Activated T-cell treated with anti-CD3 and anti-CD28 coated beads, Interleukin-2, amount 50 U/mL, for 48 hours (primary cell): Measurements from ENCODE around the gene LYZL1.
"Not testable (repeated sequence)": the region's sequence is repeated elsewhere in the genome, so short reads cannot be mapped to it uniquely, and the experiment has no call there.

ENCODE experiments used
- DNase-seq, 2 experiments: peaks; one replicate each; pipeline ENCODE4 v3.0.0-alpha.2; 2020

LYZL1 gene

DNA sequence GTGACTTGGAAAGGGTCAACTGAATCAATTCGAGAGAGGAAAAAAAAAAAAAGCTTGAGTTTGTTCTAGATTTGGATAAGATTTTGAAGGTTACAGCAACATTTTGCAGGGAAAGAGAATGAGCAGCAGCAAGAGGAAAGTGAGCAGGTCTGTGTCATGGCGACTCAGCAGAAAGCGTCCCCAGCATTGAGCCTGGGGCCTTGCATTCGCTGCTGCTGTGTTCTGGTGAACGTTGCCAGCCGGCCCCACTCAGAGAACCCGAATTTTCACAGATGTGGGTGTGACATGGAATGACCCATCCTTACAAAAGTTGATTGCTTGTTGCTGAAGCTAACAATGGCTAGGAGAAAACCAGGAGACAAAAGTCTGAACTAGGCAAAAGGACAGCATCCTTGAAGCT, 21.6 kb downstream of the LYZL1 start:
- DNase-seq: not testable (repeated sequence)

DNA sequence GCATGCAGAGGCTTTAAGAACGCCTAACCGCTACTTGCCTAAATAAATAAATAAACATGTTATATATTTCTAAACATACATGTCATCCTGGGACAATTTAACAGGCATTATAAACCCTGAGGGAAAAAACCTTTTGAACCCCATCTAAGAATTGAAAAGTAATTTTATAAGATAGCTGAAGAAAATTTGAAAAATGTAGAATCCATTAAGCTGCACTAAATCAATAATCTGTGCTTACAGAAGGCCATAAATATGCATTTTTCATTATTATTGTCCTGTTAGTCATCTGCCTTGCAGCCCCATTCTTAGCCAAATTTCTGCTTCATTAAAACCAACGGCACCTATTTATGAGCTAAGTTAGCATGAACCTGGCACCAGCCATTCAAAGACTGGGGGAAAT, 24.2 kb downstream of the LYZL1 start:
- no peak for DNase-seq

DNA sequence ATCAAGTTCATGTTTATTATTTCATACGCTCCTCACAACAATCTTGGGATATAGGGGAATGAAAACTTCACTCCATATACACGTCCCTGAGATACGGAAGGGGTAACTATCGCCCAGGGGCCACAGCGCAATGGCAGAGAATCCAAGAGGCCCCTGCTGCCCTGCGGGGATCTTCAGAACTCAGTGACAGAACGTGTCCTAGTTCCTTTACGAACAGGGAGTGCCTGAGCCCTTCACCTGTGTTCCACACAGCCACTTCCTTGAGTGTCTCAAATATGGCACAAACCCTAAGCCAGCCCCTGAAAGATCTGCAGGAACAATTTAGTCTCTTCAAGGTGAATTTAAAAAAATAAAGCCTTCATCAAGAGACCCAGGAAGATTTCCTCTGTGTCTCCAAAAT, 25.9 kb downstream of the LYZL1 start:
- no peak for DNase-seq

DNA sequence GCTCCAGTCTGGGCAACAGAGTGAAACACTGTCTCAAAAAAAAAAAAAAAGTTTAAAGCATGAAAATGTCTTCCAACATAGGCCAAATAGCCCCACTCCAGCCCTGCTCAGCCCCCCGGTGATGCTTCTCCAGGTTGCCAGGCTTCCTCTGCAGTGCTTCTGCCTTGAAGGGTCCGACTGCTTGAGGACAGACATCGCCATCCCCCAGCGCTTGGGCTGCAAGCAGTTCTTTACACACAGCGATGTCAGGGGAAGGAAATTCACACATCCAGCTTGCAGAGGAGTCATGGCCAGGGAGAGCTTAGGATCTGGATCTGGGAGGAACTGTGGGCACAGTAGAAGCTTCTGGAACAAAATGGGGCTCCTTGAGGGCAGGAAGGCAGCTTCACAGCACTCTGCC, 26.9 kb downstream of the LYZL1 start:
- no peak for DNase-seq

DNA sequence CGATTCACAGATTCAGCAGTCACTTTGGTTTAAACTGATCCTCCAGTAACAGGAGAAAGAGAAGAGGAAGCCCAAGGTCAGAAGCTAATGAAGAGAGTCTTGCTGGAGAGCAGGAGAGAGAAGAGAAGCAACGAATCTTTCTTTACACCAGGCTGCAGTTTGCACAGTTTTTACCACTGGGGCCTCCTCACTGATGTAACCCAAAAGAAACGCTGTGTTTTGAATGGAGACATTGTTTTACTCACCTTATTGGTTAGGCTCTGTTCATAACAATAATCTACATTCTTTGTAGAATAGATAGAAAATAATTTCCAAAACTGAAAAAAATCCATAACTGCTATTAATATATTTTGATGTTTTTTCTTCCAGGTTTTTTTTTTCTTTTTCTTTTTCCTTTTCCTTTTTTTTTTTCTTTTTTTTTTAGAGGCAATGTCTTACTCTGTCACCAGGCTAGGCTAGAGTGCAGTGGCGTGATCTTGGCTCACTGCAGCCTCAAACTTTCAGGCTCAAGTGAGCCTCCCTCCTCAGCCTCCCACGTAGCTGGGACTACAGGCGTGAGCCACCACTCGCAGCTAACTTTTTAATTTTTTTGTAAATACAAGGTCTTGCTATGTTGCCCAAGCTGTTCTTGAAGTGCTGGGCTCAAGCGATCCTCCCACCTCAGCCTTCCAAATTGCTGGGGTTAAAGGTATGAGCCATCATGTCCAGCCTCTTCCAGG, 27.6 kb downstream of the LYZL1 start:
- no peak for DNase-seq

DNA sequence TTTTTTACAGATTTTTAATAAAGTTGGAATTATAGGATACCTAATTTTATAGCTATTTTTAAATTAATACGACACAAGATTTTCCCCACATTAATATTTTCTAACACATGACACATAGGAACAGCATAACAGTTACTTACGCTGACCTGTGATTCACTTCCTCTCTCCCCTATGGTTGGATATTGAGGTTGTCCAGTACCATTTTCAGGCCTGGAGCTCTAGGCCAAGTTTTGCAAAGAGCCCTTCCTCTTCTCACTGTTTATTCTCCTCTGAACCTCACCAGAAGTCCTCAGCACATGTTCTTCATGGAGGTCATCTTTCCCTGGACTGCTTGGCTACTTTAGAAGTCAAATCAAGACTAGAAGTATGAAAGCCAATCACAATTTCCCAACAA, 28.2 kb downstream of the LYZL1 start:
- no peak for DNase-seq

DNA sequence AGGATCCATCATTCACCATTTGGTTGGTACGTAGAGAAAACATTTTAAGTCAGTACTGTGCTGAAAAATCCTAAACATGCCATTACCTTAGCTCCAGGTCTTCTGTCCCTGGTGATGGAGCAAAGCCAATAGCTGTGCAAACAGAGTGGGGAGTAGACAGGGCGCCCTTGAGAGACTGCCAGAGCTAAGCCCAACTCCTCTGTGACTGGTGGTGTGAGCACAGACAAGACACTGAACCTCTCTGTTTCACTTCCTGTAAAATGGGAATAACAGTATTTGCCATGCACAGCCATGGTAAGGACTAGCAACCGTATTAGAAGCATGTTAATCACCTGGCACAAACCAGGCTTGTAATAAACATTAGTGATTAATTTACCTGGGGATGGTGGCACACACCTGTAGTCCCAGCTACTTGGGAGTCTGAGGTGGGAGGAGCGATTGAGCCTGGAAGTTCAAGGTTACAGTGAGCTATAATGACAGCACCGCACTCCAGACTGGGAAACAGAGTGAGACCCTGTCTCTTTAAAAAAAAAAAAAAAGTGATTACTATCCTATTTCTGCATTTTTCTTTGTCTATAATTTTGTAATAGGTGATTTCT, 28.7 kb downstream of the LYZL1 start:
- DNase-seq: no peak

DNA sequence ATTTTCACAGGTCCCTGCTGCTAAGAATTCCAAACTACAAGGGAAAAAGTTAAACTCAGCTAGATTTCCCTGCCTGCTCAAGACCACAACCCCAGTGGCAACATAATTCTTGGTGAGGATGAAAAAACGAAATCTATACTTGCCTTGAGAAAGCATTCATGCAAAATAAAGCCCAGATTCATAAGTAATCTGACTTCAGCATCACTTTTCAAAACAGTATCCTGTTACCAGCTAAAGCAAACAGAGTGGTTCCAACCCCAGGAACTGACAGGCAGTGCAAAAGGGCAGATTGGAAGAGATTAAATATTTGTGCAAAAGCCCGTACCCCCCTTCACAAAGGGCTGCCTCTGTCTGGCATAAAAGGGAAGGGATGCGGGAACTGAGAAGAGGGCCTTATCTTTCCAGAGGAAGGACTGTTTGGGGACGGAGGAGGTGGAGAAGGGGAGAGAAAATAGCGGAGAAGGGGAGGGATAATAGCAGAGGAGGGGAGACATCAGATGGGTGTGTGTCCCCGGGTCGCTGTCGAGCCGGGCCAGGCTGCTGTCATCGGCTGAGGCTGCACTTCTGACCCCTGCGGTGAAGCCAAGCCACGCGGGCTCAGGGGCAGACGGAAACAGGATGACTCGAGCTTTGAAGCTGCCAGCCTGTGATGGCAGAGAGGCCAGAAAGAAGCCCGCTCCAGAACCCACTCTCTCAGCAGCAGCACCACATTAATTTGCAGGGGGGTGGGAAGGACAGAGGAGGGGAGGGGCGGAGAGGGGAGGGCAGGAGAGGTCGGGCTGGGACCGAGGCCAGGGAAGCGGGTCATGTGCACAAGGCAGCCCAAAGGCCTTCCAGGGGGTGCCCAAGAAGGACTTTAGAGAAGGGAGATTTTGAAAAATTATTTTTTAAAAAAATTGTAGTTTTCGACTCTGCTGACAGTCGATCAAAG, 29.5 kb downstream of the LYZL1 start:
- peak; percentile 20 to 22 for DNase-seq

DNA sequence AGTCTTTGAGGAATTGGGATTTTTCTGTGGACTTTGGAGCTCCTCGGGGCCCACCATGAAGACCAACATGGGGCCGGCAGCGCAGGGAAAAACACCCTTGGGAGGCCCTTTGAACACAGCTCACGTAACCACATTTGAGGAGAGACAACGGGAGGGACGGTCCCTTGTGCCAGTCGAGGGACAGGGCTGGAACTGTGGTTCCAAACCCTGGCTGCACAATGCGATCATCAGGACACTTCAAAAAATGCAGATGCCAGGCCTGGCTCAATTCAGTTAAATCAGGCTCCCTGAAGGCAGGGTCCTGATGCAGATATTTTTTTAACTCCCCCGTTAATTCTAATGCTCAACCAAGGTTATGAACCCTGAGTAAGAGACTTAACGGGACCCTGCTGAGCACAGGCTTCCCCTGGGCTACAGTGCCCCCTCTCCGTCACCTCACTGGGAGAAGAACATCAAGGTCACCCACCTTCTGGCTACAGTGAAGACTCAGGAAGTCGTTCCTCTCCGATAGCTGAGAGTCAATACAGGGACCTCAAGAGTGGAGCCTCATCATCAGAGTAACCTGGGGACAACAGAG, 30.4 kb downstream of the LYZL1 start:
- no peak for DNase-seq

DNA sequence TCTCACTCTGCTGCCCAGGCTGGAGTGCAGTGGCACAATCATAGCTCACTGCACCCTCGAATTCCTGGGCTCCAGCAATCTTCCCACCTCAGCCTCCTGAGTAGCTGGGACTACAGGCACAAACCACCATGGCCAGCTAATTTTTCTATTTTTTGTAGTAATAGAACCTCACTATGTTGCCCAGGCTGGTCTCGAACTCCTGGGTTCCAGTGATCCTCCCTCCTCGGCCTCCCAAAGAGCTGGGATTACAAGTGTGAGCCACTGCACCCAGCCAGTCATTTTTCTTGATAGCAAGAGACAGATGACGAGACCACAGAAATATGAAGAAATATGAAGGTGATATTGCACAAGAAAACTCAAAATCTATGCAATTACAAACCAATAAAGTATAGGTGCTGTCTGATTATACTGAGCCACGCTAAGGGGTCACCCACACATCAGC, 31.8 kb downstream of the LYZL1 start:
- not testable (repeated sequence) for DNase-seq

DNA sequence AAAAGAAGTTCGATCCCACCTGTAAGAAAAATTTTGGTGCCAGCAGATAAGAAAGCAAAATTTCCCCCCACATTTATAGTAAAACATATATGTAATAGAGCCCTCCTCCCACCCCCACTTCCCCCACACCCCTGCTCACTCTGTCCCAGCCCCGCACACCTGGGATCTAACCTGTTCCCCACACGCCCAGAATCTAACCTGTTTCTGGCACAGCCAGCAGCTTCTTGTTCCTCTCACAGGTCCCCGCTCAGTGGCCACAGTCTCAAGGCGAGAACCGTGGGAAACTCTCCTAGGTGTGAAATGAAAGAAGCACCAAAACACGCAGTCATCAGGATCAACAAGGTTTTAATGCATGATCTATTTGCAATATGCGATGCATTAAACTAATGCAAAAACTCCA, 32.8 kb downstream of the LYZL1 start:
- DNase-seq: no peak

DNA sequence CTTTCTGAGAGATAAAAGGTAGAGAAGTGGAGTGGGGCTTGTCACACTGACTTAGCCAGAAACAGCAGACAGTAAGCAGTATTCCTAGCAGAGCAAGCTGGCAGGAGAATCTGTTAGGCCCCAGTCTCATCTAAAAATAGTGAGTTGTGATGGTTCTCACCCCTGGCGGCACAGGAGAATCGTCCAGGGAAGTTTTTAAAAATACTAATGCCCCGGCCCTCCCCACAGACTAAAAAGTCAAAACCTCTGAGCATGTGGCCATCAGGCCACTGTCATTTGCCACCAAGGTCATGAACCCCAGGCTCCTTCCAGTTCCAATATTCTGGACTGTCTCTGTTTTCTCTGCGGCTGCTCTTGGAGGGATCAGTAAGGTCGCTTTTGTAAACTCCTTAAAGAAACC, 34.0 kb downstream of the LYZL1 start:
- DNase-seq: no peak

DNA sequence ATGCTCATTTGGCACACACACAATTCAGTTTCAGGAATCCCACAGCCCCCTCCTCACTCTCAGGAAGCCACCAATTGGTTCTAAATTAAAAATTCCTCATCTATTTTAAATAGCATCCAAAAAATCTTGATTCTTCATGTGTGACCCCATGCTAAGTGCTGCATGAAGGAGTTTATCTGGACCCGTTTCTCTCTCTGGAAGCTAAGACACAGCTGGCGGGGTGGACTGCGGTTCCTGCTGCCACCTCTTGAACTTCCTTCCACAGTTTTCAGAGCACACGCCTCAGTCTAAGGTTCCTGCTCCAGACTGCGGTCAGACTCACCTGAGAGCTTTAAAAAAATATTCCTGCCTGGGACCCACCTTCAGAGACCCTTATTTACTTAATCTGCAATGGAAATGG, 34.5 kb downstream of the LYZL1 start:
- no peak for DNase-seq

DNA sequence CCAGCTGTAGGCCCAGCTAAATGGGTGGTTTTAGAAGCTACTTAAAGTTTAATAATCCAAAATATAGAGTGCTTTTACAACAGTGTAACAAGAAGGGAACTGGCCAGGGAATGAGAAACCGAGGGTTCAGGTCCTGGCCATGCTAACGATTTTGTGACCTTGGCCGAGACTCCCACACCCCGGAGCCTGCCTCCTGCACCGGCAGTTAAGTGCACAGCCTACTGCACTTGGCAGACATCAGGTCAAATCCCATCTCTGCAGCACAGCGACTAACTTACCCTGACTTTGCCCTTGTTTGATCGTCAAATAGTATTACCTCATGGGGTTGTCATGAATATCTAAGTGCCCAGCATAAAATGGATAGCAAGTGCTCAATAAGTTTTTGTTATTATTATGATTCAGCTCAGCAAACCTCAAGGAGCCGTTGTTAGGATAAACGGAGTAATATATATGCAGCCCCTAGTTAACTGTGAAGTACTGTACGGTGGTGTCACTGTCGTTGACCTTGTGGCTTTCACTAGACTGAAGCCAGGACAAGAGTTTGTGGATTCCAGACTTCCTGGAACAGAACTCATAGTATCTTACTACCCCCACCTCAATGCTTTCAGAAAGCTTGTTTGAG, 35.5 kb downstream of the LYZL1 start:
- no peak for DNase-seq

DNA sequence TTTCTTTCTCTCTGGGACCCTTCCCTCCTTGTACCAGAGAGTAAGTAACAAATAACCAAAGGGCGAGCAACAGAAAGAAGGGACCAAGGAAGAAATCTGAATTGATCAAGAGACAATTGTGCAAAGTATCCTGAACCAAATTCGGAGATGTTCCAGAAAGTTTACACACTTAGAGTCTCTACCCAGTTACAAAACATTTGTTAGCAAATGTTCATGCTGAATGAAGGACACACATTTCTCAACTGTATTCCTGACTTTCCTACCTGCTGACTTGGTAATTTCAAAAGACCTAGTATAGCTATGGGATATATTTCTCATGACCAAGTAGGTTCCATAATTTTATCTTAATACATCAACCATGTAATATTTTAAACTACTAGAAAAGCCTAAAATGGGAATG, 37.4 kb downstream of the LYZL1 start:
- no peak for DNase-seq

DNA sequence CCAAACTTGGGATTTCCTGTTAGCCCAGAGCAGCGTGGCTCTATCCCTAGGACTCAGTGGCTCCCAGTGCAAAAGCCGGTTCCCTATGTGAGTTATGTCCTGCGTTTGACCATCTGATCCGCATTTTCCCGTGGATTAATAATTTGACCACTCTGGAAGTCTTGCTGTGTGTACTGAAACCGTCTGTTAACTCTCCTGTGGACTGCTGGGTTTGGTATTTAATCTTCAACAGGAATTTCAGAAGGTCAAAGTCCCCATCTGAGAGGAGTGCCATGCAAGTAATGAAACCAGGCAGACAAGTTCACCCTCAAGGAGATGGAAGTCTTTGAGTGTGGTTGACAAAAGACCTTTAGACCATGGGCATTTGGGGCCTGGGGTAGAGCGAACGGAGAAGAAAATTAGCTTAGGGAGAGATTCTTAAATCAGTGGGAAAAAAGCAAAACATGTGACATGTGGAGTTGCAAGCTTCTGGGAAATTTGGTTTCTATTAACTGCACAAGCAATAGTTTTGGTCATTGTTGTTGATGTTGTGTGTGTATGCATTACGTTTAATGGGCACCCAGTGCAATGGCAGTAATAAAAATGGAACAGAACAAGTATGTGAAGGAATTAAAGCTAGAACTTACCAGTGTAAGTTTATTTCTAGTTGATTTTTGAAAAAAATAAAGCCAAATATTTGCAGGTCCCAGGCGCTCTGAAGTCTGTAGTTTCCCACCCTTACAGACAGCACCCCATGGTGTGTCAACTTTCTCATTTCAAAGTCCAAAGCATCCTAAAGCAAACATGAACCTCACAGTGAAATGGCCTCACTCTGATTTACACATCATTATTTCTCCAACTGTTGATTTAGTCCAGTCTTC, 38.2 kb downstream of the LYZL1 start:
- no peak for DNase-seq

DNA sequence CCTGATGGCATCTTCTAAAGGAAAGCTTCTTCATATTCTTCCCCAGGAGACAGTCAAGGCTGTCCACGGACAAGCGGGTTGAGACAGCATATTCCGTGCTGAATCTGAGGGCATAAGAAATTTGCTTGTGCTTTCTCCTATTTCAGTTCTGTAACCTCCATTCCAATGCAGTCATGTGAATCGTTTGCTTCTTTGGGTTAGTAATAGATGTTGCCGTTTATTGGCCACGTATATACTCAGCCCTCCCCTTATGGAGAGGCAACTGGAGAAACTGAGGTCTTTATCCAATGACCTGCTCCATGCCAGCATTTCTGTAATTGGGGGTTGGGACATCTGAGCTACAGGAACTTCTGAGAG, 38.9 kb downstream of the LYZL1 start:
- no peak for DNase-seq

DNA sequence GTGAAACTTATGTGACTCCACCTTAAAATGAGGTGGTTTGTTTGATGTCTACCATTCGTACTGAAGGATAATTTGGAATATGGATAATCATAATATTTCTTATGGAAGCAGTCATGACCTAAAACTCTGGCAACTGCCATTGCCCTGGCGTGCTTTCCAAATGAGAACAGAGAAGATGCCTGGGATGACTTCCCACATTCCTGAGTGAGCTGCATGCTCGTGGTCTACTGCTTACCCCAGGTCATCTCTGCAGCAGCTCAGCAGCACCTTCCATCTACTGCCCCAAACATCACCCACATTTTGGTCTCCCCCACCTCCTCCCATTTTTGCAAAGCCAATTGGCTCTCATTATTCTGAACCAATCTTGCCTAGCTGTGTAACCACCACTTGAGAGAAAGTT, 40.1 kb downstream of the LYZL1 start:
- DNase-seq: no peak

DNA sequence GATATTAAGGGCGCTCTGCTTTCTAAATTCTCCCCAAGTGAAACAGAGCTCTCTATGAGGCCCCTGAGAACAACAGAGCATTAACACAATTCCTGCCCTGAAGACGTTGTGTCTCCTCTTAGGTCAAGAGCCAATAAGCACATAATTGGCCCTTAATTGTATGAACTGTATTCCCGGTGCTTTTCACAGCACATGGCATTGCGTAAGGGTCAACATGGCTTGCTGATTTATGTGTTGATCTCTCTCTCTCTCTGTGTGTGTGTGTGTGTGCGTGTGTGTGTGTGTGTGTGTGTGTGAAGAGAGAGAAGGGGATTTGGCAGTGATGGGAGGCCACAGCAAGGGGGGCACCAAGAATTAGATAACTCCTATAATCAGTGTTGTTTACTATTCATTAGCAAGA, 40.5 kb downstream of the LYZL1 start:
- DNase-seq: no peak

DNA sequence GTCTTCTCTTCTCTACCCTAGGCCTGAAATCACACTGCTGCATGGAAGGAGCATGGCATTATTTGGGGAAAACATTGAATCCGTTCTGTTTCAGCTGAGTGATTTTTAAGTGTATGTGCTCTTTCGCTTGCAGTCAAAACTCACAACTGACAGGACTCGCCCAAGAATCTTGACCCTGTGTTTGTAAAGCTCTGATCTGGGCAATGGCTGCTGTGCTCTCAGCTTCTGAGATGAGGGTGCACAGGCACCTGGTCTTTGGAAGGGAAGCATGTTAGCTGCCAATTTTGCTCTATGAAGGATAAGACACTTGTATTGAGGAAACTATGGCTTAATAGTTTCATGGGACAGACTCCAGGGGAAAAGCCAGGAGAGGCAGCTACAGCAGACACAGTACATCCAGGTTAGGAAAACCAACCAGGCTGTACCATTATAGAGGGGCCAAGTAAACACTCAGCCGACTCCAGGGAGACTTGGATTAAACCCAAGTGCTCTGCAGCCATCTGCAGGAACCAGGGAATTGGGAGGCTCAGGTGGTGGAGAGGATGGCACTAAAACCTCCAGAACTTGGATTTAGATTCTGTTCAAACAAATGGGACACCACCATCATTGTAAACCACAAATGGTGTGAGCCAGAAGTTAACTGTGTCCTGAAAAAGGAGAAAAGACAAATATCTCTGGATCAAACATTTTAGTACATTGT, 43.3 kb downstream of the LYZL1 start:
- DNase-seq: no peak

DNA sequence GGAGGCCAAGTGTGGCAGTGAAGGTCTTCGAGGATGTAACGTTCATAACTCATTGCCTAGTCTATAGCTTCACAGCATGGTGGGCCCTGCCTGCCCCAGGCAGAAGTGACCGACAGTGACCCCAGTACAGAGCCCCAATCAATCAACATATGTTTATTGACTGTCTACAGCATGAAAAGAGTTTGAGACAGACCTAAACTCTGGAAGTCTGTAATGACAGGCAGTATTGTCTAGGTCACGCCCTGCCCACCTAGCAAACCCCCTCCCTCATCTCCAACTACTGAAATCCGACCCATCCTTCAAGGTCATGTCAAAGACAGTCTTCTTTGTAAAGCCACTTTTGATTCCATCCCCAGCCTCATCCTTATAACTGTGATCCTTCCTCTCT, 43.9 kb downstream of the LYZL1 start:
- DNase-seq: no peak

DNA sequence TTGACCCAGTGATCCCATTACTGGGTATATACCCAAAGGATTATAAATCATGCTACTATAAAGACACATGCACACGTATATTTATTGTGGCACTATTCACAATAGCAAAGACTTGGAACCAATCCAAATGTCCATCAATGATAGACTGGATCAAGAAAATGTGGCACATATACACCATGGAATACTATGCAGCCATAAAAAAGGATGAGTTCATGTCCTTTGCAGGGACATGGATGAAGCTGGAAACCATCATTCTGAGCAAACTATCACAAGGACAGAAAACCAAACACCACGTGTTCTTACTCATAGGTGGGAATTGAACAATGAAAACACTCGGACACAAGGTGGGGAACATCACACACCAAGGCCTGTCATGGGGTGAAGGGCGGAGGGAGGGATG, 48.7 kb downstream of the LYZL1 start:
- DNase-seq: not testable (repeated sequence)
